H1 (cell line): ENCODE results near the gene TOM1L2. TPM values are rescaled to one million over a fixed set of nuclear protein-coding genes. Genes with fewer than 3 reads are reported as not detected.
A peak's percentile ranks its signal among the peaks of the same experiment; 100 is the strongest.

Experiments
- CTCF ChIA-PET: fragments of 300-600 bp; sonication (Branson Sonifier 250); formaldehyde crosslinking; loops from one replicate; lab custom pipeline; 2021; ENCODE audit not compliant: partially characterized antibody; lab: Charles Lee
- POLR2A ChIA-PET: fragments of 300-600 bp; sonication (Branson Sonifier 250); formaldehyde crosslinking; loops from one replicate; lab custom pipeline; 2021; ENCODE audit warnings: inconsistent platforms; ENCODE audit not compliant: partially characterized antibody; lab: Charles Lee
- DNase-seq, 2 experiments: peaks; one replicate each; pipeline versions ENCODE4 v3.0.0 to v3.0.0-alpha.2; 2010 to 2022; ENCODE audit warnings: low spot score in 2 of 2, low read depth in 1 of 2, mixed read lengths in 1 of 2
- FAIRE-seq: peaks from 2 replicates; lab custom pipeline; 2011; peaks lifted over from hg19 to GRCh38; lab: Jason Lieb, UNC
- H2AFZ ChIP-seq: 2 replicates; pipeline ENCODE4 v1.8.1; 2012; ENCODE audit warnings: low read length, inconsistent platforms
- H2AK5ac ChIP-seq: 2 replicates; pipeline ENCODE4 v1.6.1; 2013; ENCODE audit warnings: low read depth, low read length
- H2BK120ac ChIP-seq: replicated peaks from 2 replicates; pipeline ENCODE3; 2013; ENCODE audit warnings: low read depth, low read length, inconsistent platforms
- H2BK12ac ChIP-seq: 2 replicates; pipeline ENCODE4 v1.6.1; 2013; ENCODE audit warnings: low read depth, low read length
- H2BK15ac ChIP-seq: 2 replicates; pipeline ENCODE4 v1.6.1; 2013; ENCODE audit warnings: low read length
- H2BK20ac ChIP-seq: 2 replicates; pipeline ENCODE4 v1.6.1; 2013; ENCODE audit warnings: low read length
- H2BK5ac ChIP-seq: 2 replicates; pipeline ENCODE4 v1.6.1; 2013; ENCODE audit warnings: low read depth, low read length
- H3K14ac ChIP-seq: 2 replicates; pipeline ENCODE4 v1.6.1; 2013; ENCODE audit warnings: inconsistent platforms; ENCODE audit not compliant: insufficient read length
- H3K18ac ChIP-seq: 2 replicates; pipeline ENCODE4 v1.6.1; 2013; ENCODE audit warnings: low read length; ENCODE audit errors: extremely low read depth
- H3K23ac ChIP-seq: 2 replicates; pipeline ENCODE4 v1.6.1; 2013; ENCODE audit warnings: inconsistent platforms; ENCODE audit not compliant: insufficient read length
- H3K23me2 ChIP-seq: 2 replicates; pipeline ENCODE4 v1.6.1; 2013; ENCODE audit warnings: low read depth, low read length
- H3K27ac ChIP-seq: 2 replicates; pipeline ENCODE4 v1.6.1; 2011; ENCODE audit warnings: low read depth, low read length, inconsistent platforms
- H3K27me3 ChIP-seq, 4 experiments: replicated peaks in 1 of 4; 1 replicate in 1 of 4; 2 replicates in 3 of 4; pipeline versions ENCODE4 v1.6.1 to v1.8.1; 2011 to 2013; ENCODE audit warnings: low read length in 3 of 4, mild to moderate bottlenecking in 3 of 4, inconsistent platforms in 2 of 4, mixed read lengths in 2 of 4, moderate library complexity in 1 of 4; ENCODE audit not compliant: control insufficient read depth in 3 of 4, insufficient read depth in 3 of 4; ENCODE audit errors: extremely low read depth in 1 of 4
- H3K36me3 ChIP-seq, 4 experiments: 2 replicates each; pipeline versions ENCODE4 v1.6.1 to v1.8.1; 2011 to 2013; ENCODE audit warnings: mild to moderate bottlenecking in 4 of 4, low read length in 3 of 4, moderate library complexity in 2 of 4, control low read depth in 1 of 4, inconsistent platforms in 1 of 4; ENCODE audit not compliant: insufficient read depth in 4 of 4, control insufficient read depth in 2 of 4
- H3K4ac ChIP-seq: replicated peaks from 2 replicates; pipeline ENCODE3; 2013; ENCODE audit warnings: low read length, low read depth, mixed read lengths, inconsistent platforms; ENCODE audit not compliant: insufficient read length
- H3K4me1 ChIP-seq, 4 experiments: replicated peaks in 1 of 4; 1 replicate in 1 of 4; 2 replicates in 3 of 4; pipeline versions ENCODE4 v1.6.1 to v1.8.1; 2011 to 2013; ENCODE audit warnings: low read length in 3 of 4, inconsistent platforms in 2 of 4, mixed read lengths in 1 of 4; ENCODE audit not compliant: insufficient read depth in 4 of 4, control insufficient read depth in 3 of 4
- H3K4me2 ChIP-seq, 2 experiments: 2 replicates each; pipeline versions ENCODE4 v1.6.1 to v1.8.1; 2011 to 2013; ENCODE audit warnings: low read depth in 2 of 2, low read length in 2 of 2, control low read depth in 1 of 2, inconsistent platforms in 1 of 2, mild to moderate bottlenecking in 1 of 2; ENCODE audit not compliant: insufficient read depth in 1 of 2
- H3K4me3 ChIP-seq, 4 experiments: fragments of 200-600, 300-600 bp in 1 of 4; sonication (generic), shearing (Covaris generic), sonication (Bioruptor Twin) in 1 of 4; 2 replicates each; pipeline versions ENCODE4 v1.5.1 to v1.8.1; 2011 to 2016; ENCODE audit warnings: low read length in 4 of 4, low read depth in 3 of 4, control low read depth in 2 of 4, inconsistent platforms in 2 of 4, mild to moderate bottlenecking in 2 of 4, mixed read lengths in 1 of 4, moderate library complexity in 1 of 4; ENCODE audit not compliant: insufficient read depth in 2 of 4; ENCODE audit errors: extremely low read depth in 1 of 4
- H3K56ac ChIP-seq: replicated peaks from 2 replicates; pipeline ENCODE3; 2013; ENCODE audit warnings: low read depth, mild to moderate bottlenecking, mixed read lengths, low read length, inconsistent platforms; ENCODE audit not compliant: insufficient read length
- H3K79me1 ChIP-seq: 2 replicates; pipeline ENCODE4 v1.6.1; 2013; ENCODE audit warnings: low read depth, low read length, control low read depth
- H3K79me2 ChIP-seq, 2 experiments: 2 replicates each; pipeline versions ENCODE4 v1.6.1 to v1.8.1; 2012 to 2013; ENCODE audit warnings: low read length in 2 of 2, mild to moderate bottlenecking in 2 of 2, inconsistent platforms in 1 of 2; ENCODE audit not compliant: insufficient read depth in 2 of 2, control insufficient read depth in 1 of 2
- H3K9ac ChIP-seq, 4 experiments: replicated peaks in 1 of 4; 1 replicate in 1 of 4; 2 replicates in 3 of 4; pipeline versions ENCODE4 v1.6.1 to v1.8.1; 2011 to 2013; ENCODE audit warnings: low read depth in 3 of 4, low read length in 3 of 4, control low read depth in 2 of 4, mild to moderate bottlenecking in 2 of 4, moderate library complexity in 2 of 4, inconsistent platforms in 1 of 4; ENCODE audit errors: extremely low read depth in 1 of 4
- H3K9me3 ChIP-seq, 2 experiments: 2 replicates each; pipeline versions ENCODE4 v1.6.1 to v1.8.1; 2012 to 2013; ENCODE audit warnings: mild to moderate bottlenecking in 2 of 2, moderate library complexity in 2 of 2, control low read depth in 1 of 2, inconsistent platforms in 1 of 2, low read depth in 1 of 2, low read length in 1 of 2, mixed read lengths in 1 of 2; ENCODE audit not compliant: insufficient read depth in 2 of 2
- H4K20me1 ChIP-seq, 2 experiments: replicated peaks in 1 of 2; 2 replicates each; pipeline versions ENCODE3 to v1.8.1; 2011 to 2013; ENCODE audit warnings: inconsistent platforms in 2 of 2, low read length in 2 of 2, mild to moderate bottlenecking in 1 of 2; ENCODE audit not compliant: insufficient read depth in 2 of 2, control insufficient read depth in 1 of 2
- H4K5ac ChIP-seq: 2 replicates; pipeline ENCODE4 v1.6.1; 2013; ENCODE audit warnings: low read length, low read depth, mixed read lengths, inconsistent platforms; ENCODE audit not compliant: insufficient read length
- H4K8ac ChIP-seq: 2 replicates; pipeline ENCODE4 v1.8.0; 2013; ENCODE audit warnings: mild to moderate bottlenecking, moderate library complexity, low read length, inconsistent platforms; ENCODE audit not compliant: insufficient read depth; ENCODE audit errors: extremely low read depth
- H4K91ac ChIP-seq: replicated peaks from 2 replicates; pipeline ENCODE3; 2013; ENCODE audit warnings: low read length, mixed read lengths, inconsistent platforms; ENCODE audit not compliant: insufficient read length
- ASH2L ChIP-seq: fragments of 200-600, 300-600 bp; sonication (generic); IDR thresholded peaks from one replicate; pipeline ENCODE4 v1.7.1; 2017; ENCODE audit warnings: low read length
- CBX5 ChIP-seq: fragments of 300-800, 300-1000 bp; sonication (generic); IDR thresholded peaks from 2 replicates; pipeline ENCODE4 v1.7.1; 2016; ENCODE audit warnings: antibody characterized with exemption, low read length, low read depth
- CREB1 ChIP-seq: IDR thresholded peaks from 2 replicates; pipeline ENCODE4 v1.6.1; 2012; ENCODE audit warnings: inconsistent platforms
- JUN ChIP-seq: IDR thresholded peaks from 2 replicates; pipeline ENCODE4 v1.6.1; 2011; ENCODE audit warnings: low read depth, mild to moderate bottlenecking, improper control_type of control experiment, low read length
- PHF8 ChIP-seq: fragments of 200-600 bp; sonication (generic); conservative IDR thresholded peaks from 2 replicates; pipeline ENCODE4 v1.7.1; 2012; ENCODE audit warnings: low read depth, mild to moderate bottlenecking, inconsistent platforms, low read length, moderate library complexity
- RAD21 ChIP-seq, 2 experiments: IDR thresholded peaks in 1 of 2; conservative IDR thresholded peaks in 1 of 2; 2 replicates each; pipeline ENCODE4 v1.6.1; 2011; ENCODE audit warnings: low read depth in 2 of 2, low read length in 2 of 2, improper control_type of control experiment in 1 of 2, inconsistent platforms in 1 of 2, mild to moderate bottlenecking in 1 of 2, moderate library complexity in 1 of 2
- RXRA ChIP-seq: IDR thresholded peaks from 2 replicates; pipeline ENCODE4 v1.6.1; 2011; ENCODE audit warnings: low read depth, mild to moderate bottlenecking, low read length, moderate library complexity; ENCODE audit not compliant: insufficient read depth
- SAP30 ChIP-seq: fragments of 300-600 bp; sonication (generic); IDR thresholded peaks from 2 replicates; pipeline ENCODE4 v1.7.1; 2012; ENCODE audit warnings: low read length, moderate library complexity, mild to moderate bottlenecking, inconsistent platforms; ENCODE audit not compliant: insufficient read depth, insufficient replicate concordance
- SIRT6 ChIP-seq: IDR thresholded peaks from one replicate; pipeline ENCODE4 v1.7.1; 2012; ENCODE audit warnings: low read length, inconsistent platforms
- SIX5 ChIP-seq: IDR thresholded peaks from 2 replicates; pipeline ENCODE4 v1.6.1; 2011; ENCODE audit warnings: mild to moderate bottlenecking, low read depth, low read length
- WGBS, 2 experiments: shearing (Covaris generic) in 1 of 2; methylation state at CpG; one replicate each; pipeline versions ENCODE4 v1.1.6 to v1.1.7; 2013 to 2015; ENCODE audit warnings: low lambda C conversion rate in 2 of 2, mixed read lengths in 2 of 2, inconsistent platforms in 1 of 2, low coverage in 1 of 2, missing lambda C conversion rate in 1 of 2; ENCODE audit not compliant: insufficient replicate concordance in 2 of 2, insufficient coverage in 1 of 2, insufficient read length in 1 of 2; ENCODE audit errors: extremely low coverage in 1 of 2, missing lambda C conversion rate in 1 of 2; 5-methylcytosine and 5-hydroxymethylcytosine counted together
- polyA plus RNA-seq, 7 experiments: library from polyadenylated mRNA; depleted of rRNA in 3 of 7; stranded (reverse) in 5 of 7; unstranded in 2 of 7; fragments of >200 nt in 5 of 7; fragments of 200-250 nt in 2 of 7; gene quantifications; 1 replicate in 5 of 7; 2 replicates in 1 of 7; 4 replicates in 1 of 7; pipeline versions ENCODE4 v1.2.1 to v1.2.3, GENCODE V29; 2011 to 2013; ENCODE audit warnings: missing spikeins in 2 of 7, mixed read lengths in 2 of 7
- total RNA-seq: library from RNA; stranded (reverse); fragmentation: NEBNext Ultra II Directional; extraction: Animal tissue kit (Norgen Biotek cat#: 25700); gene quantifications from 2 replicates; pipeline ENCODE4 v1.2.1, GENCODE V29; 2021

The TOM1L2 gene
- total and polyA plus RNA-seq, 2 of the 8 experiments (the other 6 are each of a cell fraction or from before 2014, with no cell fraction given), result 2.0 to 3.4 TPM

DNA sequence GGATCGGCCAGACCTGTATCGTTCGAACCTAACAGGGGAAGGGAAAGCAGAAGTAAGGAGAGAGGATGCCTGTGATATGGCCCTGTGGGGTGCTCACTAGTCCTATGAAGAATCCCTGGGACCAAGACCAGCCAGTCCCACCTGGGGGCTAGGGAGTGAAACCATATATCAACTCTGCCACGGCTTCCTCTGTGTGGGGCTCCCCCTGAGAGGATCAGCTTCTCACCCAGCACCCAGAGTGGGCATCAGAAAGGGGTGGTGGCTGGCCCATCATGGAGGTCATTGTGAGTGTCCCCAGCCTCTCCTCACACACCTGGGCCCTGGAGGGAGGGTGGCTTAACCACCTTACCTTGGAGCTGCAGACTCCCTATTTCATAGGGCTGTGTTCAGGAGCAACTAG is 105.3 kb downstream of the TOM1L2 start:
- Histone ChIP-seq H3K79me1 (no peaks in the 10 kb centered on the region), H3K56ac (no peak overlapping the region), H2BK20ac (0 out of 2 replicates have a peak overlapping the region, but pooled peaks have one; percentile 23), H3K4me3 (no peak overlapping the region), H4K8ac (no peak overlapping the region), H3K18ac (no peak overlapping the region), H3K9me3 (no peaks in the 10 kb centered on the region), H2AFZ (no peak overlapping the region), H3K14ac (no peak overlapping the region), H3K4me2 (no peak overlapping the region), H3K23ac (no peak overlapping the region), H2BK120ac (no peak overlapping the region), H3K36me3 (no peaks in the 10 kb centered on the region), H3K4ac (no peak overlapping the region), H3K9ac (no peak overlapping the region), H2BK5ac (no peak overlapping the region), H4K5ac (no peak overlapping the region), H3K4me1 (peaks cover 3 to 14% (median 11%) of the 10 kb centered on the region in 4 experiments), H4K20me1 (no peaks in the 10 kb centered on the region), H2AK5ac (no peak overlapping the region), H3K79me2 (no peaks in the 10 kb centered on the region), H4K91ac (no peak overlapping the region), H2BK12ac (0 out of 2 replicates have a peak overlapping the region, but pooled peaks have one; percentile 92), H3K23me2 (no peaks in the 10 kb centered on the region), H3K27ac (no peak overlapping the region), H2BK15ac (no peak overlapping the region), H3K27me3 (peaks cover 0 to 6% (median 3%) of the 10 kb centered on the region in 4 experiments; a peak in 4 of 7 replicates)
- DNase-seq (no peak), FAIRE-seq (no peak)
- POLR2A ChIA-PET, result interaction anchor here (0.8 to 4.4 kb wide), 2 partner anchors 13 to 30 kb away, joined by 3 to 21 read pairs; partner anchors contain the start of gene SREBF1
- CTCF ChIA-PET, result interaction anchor here (0.7 to 26.2 kb wide), 11 partner anchors 9 to 187 kb away, joined by 3 to 404 read pairs (median 4); no protein-coding TSS in a partner anchor
- 83% methylated on average over 4 of the region's 4 CpGs; no CpG with 5 or more reads in 1 of the 2 experiments for WGBS, 2 experiments
- TF ChIP-seq SIRT6 (no peak), RAD21 (IDR thresholded peaks at IDR 0.05 in 1 of 2, conservative IDR thresholded peaks at IDR 0.05 in 1 of 2; ENCODE audit: low read depth in 2 of 2, low read length in 2 of 2) (no peak), JUN (no peak), CBX5 (no peak), RXRA (no peak), PHF8 (no peak), CREB1 (no peak), SAP30 (no peak), ASH2L (no peak), SIX5 (no peak)
